ENCODE measurements around the gene PPOX.

GRCh38 chr1:161164901-161165610 is 1.2 kb upstream of the PPOX start:
- TF ChIP-seq CTCF (IDR thresholded peaks at IDR 0.05) (no peak), POLR2AphosphoS5 (IDR thresholded peaks at IDR 0.05) (no peak), POLR2A (IDR thresholded peaks at IDR 0.05; ENCODE audit: low read depth) (no peak), EP300 (IDR thresholded peaks at IDR 0.05) (no peak)
